Endothelial cell of umbilical vein (primary cell): ENCODE results near the gene EREG.

ENCODE experiments used
- CTCF ChIP-seq, 2 donors: IDR thresholded peaks; 1 replicate in 1 of 2; 2 replicates in 1 of 2; pipeline ENCODE4 v1.5.1; 2011; ENCODE audit warnings: low read length in 2 of 2, mild to moderate bottlenecking in 2 of 2, moderate library complexity in 2 of 2, control low read depth in 1 of 2, inconsistent platforms in 1 of 2, low read depth in 1 of 2; ENCODE audit not compliant: insufficient read depth in 1 of 2; ENCODE audit errors: extremely low read depth in 1 of 2
- FOS ChIP-seq: IDR thresholded peaks from 2 replicates; pipeline ENCODE4 v1.6.1; 2011; ENCODE audit warnings: mild to moderate bottlenecking, low read length, moderate library complexity, borderline replicate concordance; ENCODE audit not compliant: insufficient read depth
- GATA2 ChIP-seq: IDR thresholded peaks from 2 replicates; pipeline ENCODE4 v1.7.0; 2011; ENCODE audit warnings: low read depth, mild to moderate bottlenecking, moderate library complexity, mixed read lengths, low read length; ENCODE audit not compliant: insufficient read length, insufficient read depth
- MAX ChIP-seq: IDR thresholded peaks from 2 replicates; pipeline ENCODE4 v1.6.1; 2011; ENCODE audit not compliant: insufficient read depth, insufficient read length
- MYC ChIP-seq: IDR thresholded peaks from one replicate; pipeline ENCODE4 v1.6.1; 2011; ENCODE audit warnings: mild to moderate bottlenecking, low read depth, low read length
- POLR2A ChIP-seq: IDR thresholded peaks from 2 replicates; pipeline ENCODE4 v1.6.1; 2012; ENCODE audit warnings: low read depth, mild to moderate bottlenecking, control low read depth, low read length
- POLR2AphosphoS5 ChIP-seq: IDR thresholded peaks from 2 replicates; pipeline ENCODE4 v1.6.1; 2012; ENCODE audit warnings: low read depth, mild to moderate bottlenecking, control low read depth, low read length, moderate library complexity; ENCODE audit not compliant: insufficient read depth

GRCh38 chr4:74391346-74391745, 26.4 kb downstream of the EREG start:
- TF ChIP-seq POLR2AphosphoS5 (no peak), CTCF (IDR thresholded peaks at IDR 0.05; ENCODE audit: extremely low read depth in 1 of 2, insufficient read depth in 1 of 2, low read depth in 1 of 2, low read length in 2 of 2) (no peak), POLR2A (no peak), MYC (no peak), GATA2 (no peak), FOS (no peak), MAX (no peak)
